Fibroblast of lung (primary cell): ENCODE data around the gene TMPRSS2. TPM values are rescaled to one million over a fixed set of nuclear protein-coding genes. Genes with fewer than 3 reads are reported as not detected.

ENCODE experiments used
- DNase-seq, 2 donors: peaks; one replicate each; pipeline versions ENCODE4 v3.0.0 to v3.0.0-alpha.2; 2010; ENCODE audit warnings: low read depth in 2 of 2
- H2AFZ ChIP-seq: 2 replicates; pipeline ENCODE4 v1.5.1; 2012; ENCODE audit warnings: low read length, control low read depth, inconsistent platforms
- H3K27ac ChIP-seq: 2 replicates; pipeline ENCODE4 v1.5.1; 2011; ENCODE audit warnings: low read length, control low read depth; ENCODE audit not compliant: insufficient read depth
- H3K27me3 ChIP-seq: 2 replicates; pipeline ENCODE4 v1.5.1; 2011; ENCODE audit warnings: mild to moderate bottlenecking, low read length; ENCODE audit not compliant: control insufficient read depth, insufficient read depth
- H3K36me3 ChIP-seq: 2 replicates; pipeline ENCODE4 v1.5.1; 2011; ENCODE audit warnings: low read length; ENCODE audit not compliant: control insufficient read depth, insufficient read depth
- H3K4me1 ChIP-seq: 2 replicates; pipeline ENCODE4 v1.5.1; 2011; ENCODE audit warnings: low read length; ENCODE audit not compliant: control insufficient read depth, insufficient read depth; ENCODE audit errors: extremely low read depth
- H3K4me2 ChIP-seq: 2 replicates; pipeline ENCODE4 v1.5.1; 2011; ENCODE audit warnings: low read length, control low read depth; ENCODE audit not compliant: insufficient read depth; ENCODE audit errors: extremely low read depth
- H3K4me3 ChIP-seq, 4 experiments: fragments of 200-600 bp in 1 of 4; sonication (generic) in 1 of 4; replicated peaks in 1 of 4; 2 replicates each; pipeline ENCODE4 v1.5.1; 2011 to 2016; ENCODE audit warnings: low read length in 4 of 4, low read depth in 3 of 4, mild to moderate bottlenecking in 3 of 4, control low read depth in 2 of 4, inconsistent platforms in 1 of 4, mixed read lengths in 1 of 4; ENCODE audit not compliant: insufficient read depth in 1 of 4; ENCODE audit errors: control extremely low read depth in 1 of 4
- H3K79me2 ChIP-seq: 2 replicates; pipeline ENCODE4 v1.5.1; 2012; ENCODE audit warnings: mild to moderate bottlenecking, low read length, inconsistent platforms; ENCODE audit not compliant: control insufficient read depth, insufficient read depth
- H3K9ac ChIP-seq: 2 replicates; pipeline ENCODE4 v1.5.1; 2011; ENCODE audit warnings: mild to moderate bottlenecking, low read length, control low read depth; ENCODE audit not compliant: insufficient read depth
- H3K9me3 ChIP-seq: 2 replicates; pipeline ENCODE4 v1.5.1; 2012; ENCODE audit warnings: low read depth, low read length; ENCODE audit not compliant: control insufficient read depth, insufficient read depth
- H4K20me1 ChIP-seq: 2 replicates; pipeline ENCODE4 v1.5.1; 2011; ENCODE audit warnings: low read length; ENCODE audit not compliant: control insufficient read depth, insufficient read depth; ENCODE audit errors: extremely low read depth
- EZH2 ChIP-seq: IDR thresholded peaks from 2 replicates; pipeline ENCODE4 v1.5.1; 2012; ENCODE audit warnings: low read length, control low read depth, mild to moderate bottlenecking; ENCODE audit errors: missing control alignments
- polyA plus RNA-seq, 2 donors: library from polyadenylated mRNA; depleted of rRNA in 1 of 2; stranded (reverse) in 1 of 2; unstranded in 1 of 2; fragments of >200 nt; gene quantifications; 2 replicates each; pipeline ENCODE4 v1.2.1, GENCODE V29; 2011 to 2012; ENCODE audit warnings: missing spikeins in 1 of 2
- total RNA-seq: library from RNA; depleted of rRNA; stranded (reverse); fragments of >200 nt; gene quantifications from 2 replicates; pipeline ENCODE4 v1.2.1, GENCODE V29; 2014
- TF ChIP-seq, protein P1 (sequence below), 2 donors: IDR thresholded peaks in 1 of 2; conservative IDR thresholded peaks in 1 of 2; 1 replicate in 1 of 2; 2 replicates in 1 of 2; pipeline ENCODE4 v1.5.1; 2011 to 2012; ENCODE audit warnings: low read length in 2 of 2, control low read depth in 1 of 2, inconsistent platforms in 1 of 2, low read depth in 1 of 2, mild to moderate bottlenecking in 1 of 2

The TMPRSS2 gene
- total and polyA plus RNA-seq, 2 donors (not counting 1 experiment from before 2014, with no cell fraction given) = 0.17 TPM; not detected in 1

DNA sequence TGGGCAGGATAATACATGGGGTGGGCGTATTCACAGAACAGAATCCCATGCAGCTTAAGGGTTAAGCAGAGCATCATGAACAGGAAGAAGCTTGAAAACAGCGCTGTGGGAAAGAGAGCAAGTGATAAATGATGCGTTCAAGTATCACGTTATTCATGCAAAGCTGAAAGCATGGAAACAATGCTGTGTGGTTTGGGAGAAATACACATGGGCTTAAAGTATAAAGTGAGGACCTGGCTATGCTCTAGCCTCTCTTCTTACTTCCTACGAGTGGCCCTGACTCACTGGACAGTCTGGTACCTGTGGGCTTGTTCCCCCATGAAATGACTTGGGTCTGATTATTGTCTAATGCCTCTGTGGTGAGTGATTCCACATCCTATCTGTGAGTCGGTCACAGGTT is 25.7 kb downstream of the TMPRSS2 start:
- H3K9ac ChIP-seq = no peak overlapping the region
- no peaks in the 10 kb centered on the region for H3K27me3 ChIP-seq
- no peak overlapping the region for H2AFZ ChIP-seq
- H3K4me3 ChIP-seq = no peak overlapping the region
- no peaks in the 10 kb centered on the region for H3K36me3 ChIP-seq
- no peaks in the 10 kb centered on the region for H3K79me2 ChIP-seq
- peak; percentile 14 to 95 for DNase-seq
- H3K27ac ChIP-seq = no peak overlapping the region
- H3K4me1 ChIP-seq = no peaks in the 10 kb centered on the region
- no peak for TF ChIP-seq EZH2
- TF ChIP-seq, protein P1, sequence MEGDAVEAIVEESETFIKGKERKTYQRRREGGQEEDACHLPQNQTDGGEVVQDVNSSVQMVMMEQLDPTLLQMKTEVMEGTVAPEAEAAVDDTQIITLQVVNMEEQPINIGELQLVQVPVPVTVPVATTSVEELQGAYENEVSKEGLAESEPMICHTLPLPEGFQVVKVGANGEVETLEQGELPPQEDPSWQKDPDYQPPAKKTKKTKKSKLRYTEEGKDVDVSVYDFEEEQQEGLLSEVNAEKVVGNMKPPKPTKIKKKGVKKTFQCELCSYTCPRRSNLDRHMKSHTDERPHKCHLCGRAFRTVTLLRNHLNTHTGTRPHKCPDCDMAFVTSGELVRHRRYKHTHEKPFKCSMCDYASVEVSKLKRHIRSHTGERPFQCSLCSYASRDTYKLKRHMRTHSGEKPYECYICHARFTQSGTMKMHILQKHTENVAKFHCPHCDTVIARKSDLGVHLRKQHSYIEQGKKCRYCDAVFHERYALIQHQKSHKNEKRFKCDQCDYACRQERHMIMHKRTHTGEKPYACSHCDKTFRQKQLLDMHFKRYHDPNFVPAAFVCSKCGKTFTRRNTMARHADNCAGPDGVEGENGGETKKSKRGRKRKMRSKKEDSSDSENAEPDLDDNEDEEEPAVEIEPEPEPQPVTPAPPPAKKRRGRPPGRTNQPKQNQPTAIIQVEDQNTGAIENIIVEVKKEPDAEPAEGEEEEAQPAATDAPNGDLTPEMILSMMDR (conservative IDR thresholded peaks at IDR 0.05 in 1 of 2, IDR thresholded peaks at IDR 0.05 in 1 of 2; ENCODE audit: low read depth in 1 of 2, low read length in 2 of 2) = no peak
- H3K9me3 ChIP-seq = no peaks in the 10 kb centered on the region
- H4K20me1 ChIP-seq = no peaks in the 10 kb centered on the region
- no peak overlapping the region for H3K4me2 ChIP-seq

- H3K79me2 ChIP-seq = no peaks in the 10 kb centered on the region
- H3K36me3 ChIP-seq = no peaks in the 10 kb centered on the region
- no peak overlapping the region for H3K27ac ChIP-seq
- H3K4me1 ChIP-seq = no peaks in the 10 kb centered on the region
- no peak overlapping the region for H3K9ac ChIP-seq
- peak; percentile 30 to 83 for DNase-seq
- H3K9me3 ChIP-seq = no peaks in the 10 kb centered on the region
- no peaks in the 10 kb centered on the region for H3K27me3 ChIP-seq
- no peak overlapping the region for H3K4me3 ChIP-seq
- H4K20me1 ChIP-seq = no peaks in the 10 kb centered on the region
- H2AFZ ChIP-seq = no peak overlapping the region
- TF ChIP-seq, protein P1 (conservative IDR thresholded peaks at IDR 0.05 in 1 of 2, IDR thresholded peaks at IDR 0.05 in 1 of 2; ENCODE audit: low read depth in 1 of 2, low read length in 2 of 2) = no peak
- no peak for TF ChIP-seq EZH2
- no peak overlapping the region for H3K4me2 ChIP-seq
Observed at GRCh38 chr21:41481191-41481590, 26.8 kb downstream of the TMPRSS2 start.

GRCh38 chr21:41480086-41480690 is 27.8 kb downstream of the TMPRSS2 start:
- no peak overlapping the region for H3K9ac ChIP-seq
- DNase-seq = no peak
- no peaks in the 10 kb centered on the region for H3K36me3 ChIP-seq
- no peaks in the 10 kb centered on the region for H3K79me2 ChIP-seq
- H4K20me1 ChIP-seq = no peaks in the 10 kb centered on the region
- no peak overlapping the region for H3K4me2 ChIP-seq
- no peaks in the 10 kb centered on the region for H3K9me3 ChIP-seq
- H3K4me3 ChIP-seq = no peak overlapping the region
- no peak overlapping the region for H2AFZ ChIP-seq
- TF ChIP-seq EZH2 = no peak
- TF ChIP-seq, protein P1 (conservative IDR thresholded peaks at IDR 0.05 in 1 of 2, IDR thresholded peaks at IDR 0.05 in 1 of 2; ENCODE audit: low read depth in 1 of 2, low read length in 2 of 2) = no peak
- H3K27me3 ChIP-seq = no peaks in the 10 kb centered on the region
- no peaks in the 10 kb centered on the region for H3K4me1 ChIP-seq
- no peak overlapping the region for H3K27ac ChIP-seq
